Fibroblast of lung (primary cell): ENCODE results near the gene ARID3A. TPM values are rescaled to one million over a fixed set of nuclear protein-coding genes. Genes with fewer than 3 reads are reported as not detected.
A peak's percentile ranks its signal among the peaks of the same experiment; 100 is the strongest.

Experiments used
- DNase-seq, 2 donors: peaks; one replicate each; pipeline versions ENCODE4 v3.0.0 to v3.0.0-alpha.2; 2010; ENCODE audit warnings: low read depth in 2 of 2
- H2AFZ ChIP-seq: 2 replicates; pipeline ENCODE4 v1.5.1; 2012; ENCODE audit warnings: low read length, control low read depth, inconsistent platforms
- H3K27ac ChIP-seq: 2 replicates; pipeline ENCODE4 v1.5.1; 2011; ENCODE audit warnings: low read length, control low read depth; ENCODE audit not compliant: insufficient read depth
- H3K27me3 ChIP-seq: 2 replicates; pipeline ENCODE4 v1.5.1; 2011; ENCODE audit warnings: mild to moderate bottlenecking, low read length; ENCODE audit not compliant: control insufficient read depth, insufficient read depth
- H3K36me3 ChIP-seq: 2 replicates; pipeline ENCODE4 v1.5.1; 2011; ENCODE audit warnings: low read length; ENCODE audit not compliant: control insufficient read depth, insufficient read depth
- H3K4me1 ChIP-seq: 2 replicates; pipeline ENCODE4 v1.5.1; 2011; ENCODE audit warnings: low read length; ENCODE audit not compliant: control insufficient read depth, insufficient read depth; ENCODE audit errors: extremely low read depth
- H3K4me2 ChIP-seq: 2 replicates; pipeline ENCODE4 v1.5.1; 2011; ENCODE audit warnings: low read length, control low read depth; ENCODE audit not compliant: insufficient read depth; ENCODE audit errors: extremely low read depth
- H3K4me3 ChIP-seq, 4 experiments: fragments of 200-600 bp in 1 of 4; sonication (generic) in 1 of 4; replicated peaks in 1 of 4; 2 replicates each; pipeline ENCODE4 v1.5.1; 2011 to 2016; ENCODE audit warnings: low read length in 4 of 4, low read depth in 3 of 4, mild to moderate bottlenecking in 3 of 4, control low read depth in 2 of 4, inconsistent platforms in 1 of 4, mixed read lengths in 1 of 4; ENCODE audit not compliant: insufficient read depth in 1 of 4; ENCODE audit errors: control extremely low read depth in 1 of 4
- H3K79me2 ChIP-seq: 2 replicates; pipeline ENCODE4 v1.5.1; 2012; ENCODE audit warnings: mild to moderate bottlenecking, low read length, inconsistent platforms; ENCODE audit not compliant: control insufficient read depth, insufficient read depth
- H3K9ac ChIP-seq: 2 replicates; pipeline ENCODE4 v1.5.1; 2011; ENCODE audit warnings: mild to moderate bottlenecking, low read length, control low read depth; ENCODE audit not compliant: insufficient read depth
- H3K9me3 ChIP-seq: 2 replicates; pipeline ENCODE4 v1.5.1; 2012; ENCODE audit warnings: low read depth, low read length; ENCODE audit not compliant: control insufficient read depth, insufficient read depth
- H4K20me1 ChIP-seq: 2 replicates; pipeline ENCODE4 v1.5.1; 2011; ENCODE audit warnings: low read length; ENCODE audit not compliant: control insufficient read depth, insufficient read depth; ENCODE audit errors: extremely low read depth
- EZH2 ChIP-seq: IDR thresholded peaks from 2 replicates; pipeline ENCODE4 v1.5.1; 2012; ENCODE audit warnings: low read length, control low read depth, mild to moderate bottlenecking; ENCODE audit errors: missing control alignments
- polyA plus RNA-seq, 2 donors: library from polyadenylated mRNA; depleted of rRNA in 1 of 2; stranded (reverse) in 1 of 2; unstranded in 1 of 2; fragments of >200 nt; gene quantifications; 2 replicates each; pipeline ENCODE4 v1.2.1, GENCODE V29; 2011 to 2012; ENCODE audit warnings: missing spikeins in 1 of 2
- total RNA-seq: library from RNA; depleted of rRNA; stranded (reverse); fragments of >200 nt; gene quantifications from 2 replicates; pipeline ENCODE4 v1.2.1, GENCODE V29; 2014
- TF ChIP-seq, protein P1 (sequence below), 2 donors: IDR thresholded peaks in 1 of 2; conservative IDR thresholded peaks in 1 of 2; 1 replicate in 1 of 2; 2 replicates in 1 of 2; pipeline ENCODE4 v1.5.1; 2011 to 2012; ENCODE audit warnings: low read length in 2 of 2, control low read depth in 1 of 2, inconsistent platforms in 1 of 2, low read depth in 1 of 2, mild to moderate bottlenecking in 1 of 2

Gene ARID3A
- total and polyA plus RNA-seq, 2 donors (not counting 1 experiment from before 2014, with no cell fraction given): 6.4 to 14.9 TPM

- no peak for DNase-seq
- H3K79me2 ChIP-seq: peaks cover 14% of the 10 kb centered on the region
- no peaks in the 10 kb centered on the region for H4K20me1 ChIP-seq
- H3K4me1 ChIP-seq: no peaks in the 10 kb centered on the region
- peaks cover 16% of the 10 kb centered on the region for H3K36me3 ChIP-seq
- H3K4me2 ChIP-seq: peak overlapping the region; percentile 59
- peak overlapping the region; percentile 53 for H3K9ac ChIP-seq
- H3K27ac ChIP-seq: peak overlapping the region; percentile 44
- TF ChIP-seq, protein P1, sequence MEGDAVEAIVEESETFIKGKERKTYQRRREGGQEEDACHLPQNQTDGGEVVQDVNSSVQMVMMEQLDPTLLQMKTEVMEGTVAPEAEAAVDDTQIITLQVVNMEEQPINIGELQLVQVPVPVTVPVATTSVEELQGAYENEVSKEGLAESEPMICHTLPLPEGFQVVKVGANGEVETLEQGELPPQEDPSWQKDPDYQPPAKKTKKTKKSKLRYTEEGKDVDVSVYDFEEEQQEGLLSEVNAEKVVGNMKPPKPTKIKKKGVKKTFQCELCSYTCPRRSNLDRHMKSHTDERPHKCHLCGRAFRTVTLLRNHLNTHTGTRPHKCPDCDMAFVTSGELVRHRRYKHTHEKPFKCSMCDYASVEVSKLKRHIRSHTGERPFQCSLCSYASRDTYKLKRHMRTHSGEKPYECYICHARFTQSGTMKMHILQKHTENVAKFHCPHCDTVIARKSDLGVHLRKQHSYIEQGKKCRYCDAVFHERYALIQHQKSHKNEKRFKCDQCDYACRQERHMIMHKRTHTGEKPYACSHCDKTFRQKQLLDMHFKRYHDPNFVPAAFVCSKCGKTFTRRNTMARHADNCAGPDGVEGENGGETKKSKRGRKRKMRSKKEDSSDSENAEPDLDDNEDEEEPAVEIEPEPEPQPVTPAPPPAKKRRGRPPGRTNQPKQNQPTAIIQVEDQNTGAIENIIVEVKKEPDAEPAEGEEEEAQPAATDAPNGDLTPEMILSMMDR (conservative IDR thresholded peaks at IDR 0.05 in 1 of 2, IDR thresholded peaks at IDR 0.05 in 1 of 2; ENCODE audit: low read depth in 1 of 2, low read length in 2 of 2): no peak
- TF ChIP-seq EZH2: no peak
- peak overlapping the region; percentile 67 to 85 (median 78) for H3K4me3 ChIP-seq
- no peaks in the 10 kb centered on the region for H3K9me3 ChIP-seq
- H2AFZ ChIP-seq: no peak overlapping the region
- H3K27me3 ChIP-seq: no peaks in the 10 kb centered on the region
Observed at GRCh38 chr19:892243-892893, 33.5 kb upstream of the ARID3A start.

DNA sequence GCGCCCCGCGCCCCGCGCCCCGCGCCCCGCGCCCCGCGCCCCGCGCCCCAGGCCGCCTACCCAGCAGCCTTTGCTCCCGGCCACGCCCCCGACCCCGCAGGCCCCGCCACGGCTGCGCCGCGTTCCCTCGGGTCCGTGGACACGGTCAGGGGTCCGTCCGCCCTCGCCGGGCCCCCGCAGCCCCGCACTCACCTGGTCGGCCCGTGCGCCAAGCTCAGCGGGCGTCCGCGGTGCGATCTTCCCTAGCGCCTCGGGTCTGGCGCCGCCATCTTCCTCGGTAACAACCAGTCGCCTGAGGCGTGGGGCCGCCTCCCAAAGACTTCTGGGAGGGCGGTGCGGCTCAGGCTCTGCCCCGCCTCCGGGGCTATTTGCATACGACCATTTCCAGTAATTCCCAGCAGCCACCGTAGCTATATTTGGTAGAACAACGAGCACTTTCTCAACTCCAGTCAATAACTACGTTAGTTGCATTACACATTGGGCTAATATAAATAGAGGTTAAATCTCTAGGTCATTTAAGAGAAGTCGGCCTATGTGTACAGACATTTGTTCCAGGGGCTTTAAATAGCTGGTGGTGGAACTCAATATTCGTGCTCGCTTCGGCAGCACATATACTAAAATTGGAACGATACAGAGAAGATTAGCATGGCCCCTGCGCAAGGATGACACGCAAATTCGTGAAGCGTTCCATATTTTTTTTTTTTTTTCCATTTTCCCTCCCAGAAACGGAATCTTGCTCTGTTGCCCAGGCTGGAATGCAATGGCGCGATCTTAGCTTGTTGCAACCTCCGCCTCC is 32.7 kb upstream of the ARID3A start, which contains the start of the genes MED16 and RNU6-9:
Gene MED16, minus strand, starts transcription at position 294 of the 796 bp plus-strand sequence. CDS start 2,056 bp downstream, outside the sequence.
Gene RNU6-9, plus strand, starts transcription at position 591 of the 796 bp plus-strand sequence.
- peak within 1 kb of the TSS; percentile 67 to 85 (median 84) for H3K4me3 ChIP-seq
- H3K27me3 ChIP-seq: no peaks in the 10 kb centered on the region
- H3K4me1 ChIP-seq: no peaks in the 10 kb centered on the region
- H3K4me2 ChIP-seq: peak within 1 kb of the TSS; percentile 80
- H2AFZ ChIP-seq: peak within 1 kb of the TSS; percentile 91
- H3K9me3 ChIP-seq: no peaks in the 10 kb centered on the region
- H3K9ac ChIP-seq: peak within 1 kb of the TSS; percentile 93
- DNase-seq: peak; percentile 84 to 94
- peaks cover 14% of the 10 kb centered on the region for H3K79me2 ChIP-seq
- H4K20me1 ChIP-seq: no peaks in the 10 kb centered on the region
- peaks cover 14% of the 10 kb centered on the region for H3K36me3 ChIP-seq
- TF ChIP-seq EZH2: no peak
- H3K27ac ChIP-seq: peak within 1 kb of the TSS; percentile 97

GRCh38 chr19:896434-896833 is 29.4 kb upstream of the ARID3A start:
- TF ChIP-seq EZH2: no peak
- TF ChIP-seq, protein P1 (conservative IDR thresholded peaks at IDR 0.05 in 1 of 2, IDR thresholded peaks at IDR 0.05 in 1 of 2; ENCODE audit: low read depth in 1 of 2, low read length in 2 of 2): no peak
- Histone ChIP-seq H3K4me3 (no peak overlapping the region), H3K9me3 (no peaks in the 10 kb centered on the region), H3K27me3 (no peaks in the 10 kb centered on the region), H3K27ac (no peak overlapping the region), H3K36me3 (peaks cover 8% of the 10 kb centered on the region), H2AFZ (no peak overlapping the region), H3K9ac (no peak overlapping the region), H3K79me2 (peaks cover 6% of the 10 kb centered on the region), H4K20me1 (no peaks in the 10 kb centered on the region), H3K4me2 (no peak overlapping the region), H3K4me1 (no peaks in the 10 kb centered on the region)
- no peak for DNase-seq
